ENCODE measurements around the gene CCDC107. TPM values are rescaled to one million over a fixed set of nuclear protein-coding genes. Genes with fewer than 3 reads are reported as not detected.

The CCDC107 gene
- total and polyA plus RNA-seq, 2 donors = 25.6 to 43.2 TPM

DNA sequence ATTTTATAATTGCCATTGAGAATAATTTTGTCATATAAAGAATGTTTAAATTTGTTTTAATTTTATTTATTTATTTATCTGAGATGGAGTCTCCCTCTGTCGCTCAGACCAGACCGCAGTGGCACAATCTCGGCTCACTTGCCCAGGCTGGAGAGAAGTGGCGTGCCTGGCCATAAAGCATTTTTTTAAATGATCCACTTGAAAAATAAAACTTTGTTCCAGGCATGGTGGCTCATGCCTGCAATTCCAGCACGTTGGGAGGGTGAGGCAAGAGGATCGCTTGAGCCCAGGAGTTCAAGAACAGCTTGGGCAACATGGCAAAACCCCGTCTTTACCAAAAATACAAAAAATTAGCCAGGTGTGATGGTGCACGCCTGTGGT lies 5.3 kb upstream of the CCDC107 start:
- DNase-seq (ENCODE audit: low read depth in 6 of 9, low spot score in 9 of 9) = no peak
- Histone ChIP-seq H3K4me1 (ENCODE audit: control insufficient read depth in 2 of 2, insufficient read depth in 2 of 2, low read length in 2 of 2) (peaks cover 37 to 66% of the 10 kb centered on the region in 2 donors), H3K9me3 (ENCODE audit: control insufficient read depth in 2 of 2, insufficient read depth in 1 of 2, low read length in 1 of 2) (no peaks in the 10 kb centered on the region), H3K27ac (ENCODE audit: low read depth in 1 of 2, low read length in 1 of 2) (no peak overlapping the region), H3K36me3 (ENCODE audit: control insufficient read depth in 2 of 2, insufficient read depth in 2 of 2, low read length in 1 of 2) (peaks cover 0 to 8% of the 10 kb centered on the region in 2 donors), H3K4me3 (ENCODE audit: low read length in 2 of 2) (no peak overlapping the region), H3K27me3 (ENCODE audit: control insufficient read depth in 2 of 2, insufficient read depth in 1 of 2, low read length in 1 of 2) (peaks cover 0 to 2% of the 10 kb centered on the region in 2 donors)
- WGBS = 97% methylated on average over 8 of the region's 8 CpGs

DNA sequence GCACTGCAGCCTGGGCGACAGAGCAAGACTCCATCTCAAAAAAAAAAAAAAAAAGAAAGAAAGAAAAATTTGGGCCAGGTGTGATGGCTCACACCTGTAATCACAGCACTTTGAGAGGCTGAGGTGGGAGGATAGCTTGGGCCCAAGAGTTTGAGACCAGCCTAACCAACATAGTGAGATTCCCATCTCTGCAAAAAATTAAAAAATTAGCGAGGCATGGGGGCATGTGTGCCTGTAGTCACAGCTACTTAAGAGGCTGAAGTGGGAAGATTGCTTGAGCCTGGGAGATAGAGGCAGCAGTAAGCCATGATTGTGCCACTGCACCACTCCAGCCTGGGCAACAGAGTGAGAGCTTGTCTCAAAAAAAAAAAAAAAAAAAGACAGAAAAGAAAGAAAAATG lies 4.5 kb upstream of the CCDC107 start:
- Histone ChIP-seq H3K4me3 (ENCODE audit: low read length in 2 of 2) (no peak overlapping the region), H3K4me1 (ENCODE audit: control insufficient read depth in 2 of 2, insufficient read depth in 2 of 2, low read length in 2 of 2) (peaks cover 29 to 60% of the 10 kb centered on the region in 2 donors), H3K36me3 (ENCODE audit: control insufficient read depth in 2 of 2, insufficient read depth in 2 of 2, low read length in 1 of 2) (peaks cover 0 to 7% of the 10 kb centered on the region in 2 donors), H3K9me3 (ENCODE audit: control insufficient read depth in 2 of 2, insufficient read depth in 1 of 2, low read length in 1 of 2) (no peaks in the 10 kb centered on the region), H3K27me3 (ENCODE audit: control insufficient read depth in 2 of 2, insufficient read depth in 1 of 2, low read length in 1 of 2) (peaks cover 0 to 2% of the 10 kb centered on the region in 2 donors), H3K27ac (ENCODE audit: low read depth in 1 of 2, low read length in 1 of 2) (no peak overlapping the region)
- no peak for DNase-seq (ENCODE audit: low read depth in 6 of 9, low spot score in 9 of 9)
- WGBS = 93% methylated on average over 2 of the region's 2 CpGs

GRCh38 chr9:35656348-35656747 lies 1.7 kb upstream of the CCDC107 start:
- peaks cover 0 to 2% of the 10 kb centered on the region in 2 donors for H3K27me3 ChIP-seq (ENCODE audit: control insufficient read depth in 2 of 2, insufficient read depth in 1 of 2, low read length in 1 of 2)
- no peak overlapping the region for H3K27ac ChIP-seq (ENCODE audit: low read depth in 1 of 2, low read length in 1 of 2)
- H3K36me3 ChIP-seq (ENCODE audit: control insufficient read depth in 2 of 2, insufficient read depth in 2 of 2, low read length in 1 of 2) = peaks cover 14% of the 10 kb centered on the region in 2 donors
- no peak overlapping the region for H3K4me3 ChIP-seq (ENCODE audit: low read length in 2 of 2)
- DNase-seq (ENCODE audit: low read depth in 6 of 9, low spot score in 9 of 9) = no peak
- no peaks in the 10 kb centered on the region for H3K9me3 ChIP-seq (ENCODE audit: control insufficient read depth in 2 of 2, insufficient read depth in 1 of 2, low read length in 1 of 2)
- WGBS = 79% methylated on average over 17 of the region's 17 CpGs
- H3K4me1 ChIP-seq (ENCODE audit: control insufficient read depth in 2 of 2, insufficient read depth in 2 of 2, low read length in 2 of 2) = peaks cover 40 to 64% of the 10 kb centered on the region in 2 donors

DNA sequence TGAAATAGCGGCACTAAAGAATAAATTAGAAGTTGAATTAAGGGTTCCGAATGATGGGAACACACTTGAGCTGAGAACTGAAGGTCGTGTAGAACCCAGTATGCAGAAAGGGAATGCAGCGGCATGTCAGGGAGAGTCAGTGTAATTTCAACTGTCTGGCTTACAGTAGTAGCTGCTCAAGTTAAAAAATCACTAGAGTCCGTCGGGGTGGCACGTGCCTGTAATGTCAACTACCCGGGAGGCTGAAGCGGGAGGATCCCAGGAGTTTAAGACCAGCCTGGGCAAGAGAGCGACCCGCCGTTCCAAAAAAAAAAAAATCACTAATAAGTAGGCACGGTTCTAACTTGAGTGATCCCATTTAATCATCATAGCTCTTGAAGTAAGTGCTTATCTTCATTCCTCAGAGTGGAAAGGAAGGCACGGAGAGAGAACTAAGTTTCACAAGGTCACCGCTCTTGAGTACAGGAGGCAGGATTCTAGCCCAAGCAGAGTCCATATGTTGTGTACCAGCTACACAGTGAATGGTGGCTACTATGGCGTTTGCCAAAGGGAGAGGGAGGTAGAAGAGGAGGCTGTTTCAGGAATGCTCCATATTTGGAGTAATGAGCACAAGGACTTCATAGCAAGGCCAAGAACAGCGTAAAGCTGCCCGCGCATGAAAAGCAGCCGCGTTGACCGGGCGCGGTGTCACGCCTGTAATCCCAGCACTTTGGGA lies 1.1 kb upstream of the CCDC107 start:
- no peaks in the 10 kb centered on the region for H3K9me3 ChIP-seq (ENCODE audit: control insufficient read depth in 2 of 2, insufficient read depth in 1 of 2, low read length in 1 of 2)
- DNase-seq (ENCODE audit: low read depth in 6 of 9, low spot score in 9 of 9) = peak in 1 of 9 donors; percentile 38
- H3K27ac ChIP-seq (ENCODE audit: low read depth in 1 of 2, low read length in 1 of 2) = peak overlapping the region; percentile 81 to 93
- WGBS = 39% methylated on average over 25 of the region's 25 CpGs
- H3K36me3 ChIP-seq (ENCODE audit: control insufficient read depth in 2 of 2, insufficient read depth in 2 of 2, low read length in 1 of 2) = peaks cover 15 to 19% of the 10 kb centered on the region in 2 donors
- H3K4me1 ChIP-seq (ENCODE audit: control insufficient read depth in 2 of 2, insufficient read depth in 2 of 2, low read length in 2 of 2) = peaks cover 41 to 64% of the 10 kb centered on the region in 2 donors
- H3K4me3 ChIP-seq (ENCODE audit: low read length in 2 of 2) = peak overlapping the region in 1 of 2 donors; percentile 88
- peaks cover 0 to 2% of the 10 kb centered on the region in 2 donors for H3K27me3 ChIP-seq (ENCODE audit: control insufficient read depth in 2 of 2, insufficient read depth in 1 of 2, low read length in 1 of 2)

DNA sequence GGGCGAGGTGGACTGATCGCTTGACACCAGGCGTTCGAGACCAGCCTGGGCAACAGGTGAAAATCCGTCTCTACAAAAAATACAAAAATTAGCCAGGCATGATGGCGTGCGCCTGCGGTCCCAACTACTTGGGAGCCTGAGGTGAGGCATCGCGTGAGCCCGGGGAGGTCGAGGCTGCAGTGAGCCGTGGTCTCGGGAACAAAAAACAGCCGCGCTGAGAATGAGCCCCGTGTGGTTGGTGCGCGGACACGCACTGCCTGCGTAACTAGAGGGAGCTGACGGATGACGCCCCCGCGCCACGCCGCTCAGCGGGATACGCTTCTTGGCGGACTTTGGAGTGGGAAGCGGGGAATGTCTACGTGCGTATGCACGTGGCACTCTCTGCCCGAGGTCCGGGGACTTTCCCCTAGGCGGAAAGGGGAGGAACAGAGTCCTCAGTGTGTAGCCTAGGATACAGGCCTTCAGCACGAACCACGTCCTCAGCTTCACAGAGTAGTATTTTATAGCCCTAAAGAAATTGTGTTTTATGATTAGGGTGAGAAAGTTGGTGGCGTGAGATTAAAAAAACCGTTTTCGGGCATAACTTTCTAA lies 451 bp upstream of the CCDC107 start, which contains the start of gene RMRP:
Gene RMRP, minus strand, starts transcription at position 474 of the 591 bp plus-strand sequence.
- H3K9me3 ChIP-seq (ENCODE audit: control insufficient read depth in 2 of 2, insufficient read depth in 1 of 2, low read length in 1 of 2) = no peaks in the 10 kb centered on the region
- WGBS = under 1% methylated on average over 42 of the region's 42 CpGs
- peaks cover 0 to 2% of the 10 kb centered on the region in 2 donors for H3K27me3 ChIP-seq (ENCODE audit: control insufficient read depth in 2 of 2, insufficient read depth in 1 of 2, low read length in 1 of 2)
- H3K4me3 ChIP-seq (ENCODE audit: low read length in 2 of 2) = peak within 1 kb of the TSS; percentile 64 to 88
- peaks cover 42 to 65% of the 10 kb centered on the region in 2 donors for H3K4me1 ChIP-seq (ENCODE audit: control insufficient read depth in 2 of 2, insufficient read depth in 2 of 2, low read length in 2 of 2)
- DNase-seq (ENCODE audit: low read depth in 6 of 9, low spot score in 9 of 9) = peak; percentile 77 to 95 (median 81)
- H3K27ac ChIP-seq (ENCODE audit: low read depth in 1 of 2, low read length in 1 of 2) = peak within 1 kb of the TSS; percentile 93 to 95
- H3K36me3 ChIP-seq (ENCODE audit: control insufficient read depth in 2 of 2, insufficient read depth in 2 of 2, low read length in 1 of 2) = peaks cover 16 to 20% of the 10 kb centered on the region in 2 donors

GRCh38 chr9:35658968-35659220 lies 802 bp downstream of the CCDC107 start:
- Histone ChIP-seq H3K36me3 (ENCODE audit: control insufficient read depth in 2 of 2, insufficient read depth in 2 of 2, low read length in 1 of 2) (peaks cover 16 to 25% of the 10 kb centered on the region in 2 donors), H3K4me3 (ENCODE audit: low read length in 2 of 2) (peak overlapping the region; percentile 64 to 88), H3K9me3 (ENCODE audit: control insufficient read depth in 2 of 2, insufficient read depth in 1 of 2, low read length in 1 of 2) (no peaks in the 10 kb centered on the region), H3K4me1 (ENCODE audit: control insufficient read depth in 2 of 2, insufficient read depth in 2 of 2, low read length in 2 of 2) (peaks cover 49 to 74% of the 10 kb centered on the region in 2 donors), H3K27me3 (ENCODE audit: control insufficient read depth in 2 of 2, insufficient read depth in 1 of 2, low read length in 1 of 2) (peaks cover 0 to 2% of the 10 kb centered on the region in 2 donors), H3K27ac (ENCODE audit: low read depth in 1 of 2, low read length in 1 of 2) (peak overlapping the region; percentile 93 to 95)
- DNase-seq (ENCODE audit: low read depth in 6 of 9, low spot score in 9 of 9) = no peak
- WGBS = 5% methylated on average over 2 of the region's 2 CpGs

DNA sequence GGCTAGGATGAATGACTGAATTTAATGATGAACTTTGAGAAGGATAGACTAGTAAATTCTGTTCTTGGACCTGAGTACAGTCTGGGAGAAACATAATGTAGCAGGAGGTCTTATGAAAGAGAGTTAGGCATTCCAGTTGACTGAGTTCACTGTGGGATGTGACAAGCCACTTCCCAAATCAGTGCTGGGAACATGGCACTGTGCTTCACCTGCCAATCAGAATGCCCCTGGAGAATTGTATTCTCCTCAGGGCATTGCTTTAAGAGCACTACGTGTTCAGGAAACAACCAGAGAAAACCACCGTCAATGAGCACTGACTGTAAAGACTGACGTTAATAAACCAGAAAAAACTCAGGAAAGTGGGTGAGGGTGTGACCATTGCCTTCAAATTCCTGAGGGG lies 1.2 kb downstream of the CCDC107 start:
- 86% methylated on average over 3 of the region's 3 CpGs for WGBS
- H3K27ac ChIP-seq (ENCODE audit: low read depth in 1 of 2, low read length in 1 of 2) = peak overlapping the region in 1 of 2 donors; percentile 93
- DNase-seq (ENCODE audit: low read depth in 6 of 9, low spot score in 9 of 9) = no peak

GRCh38 chr9:35660966-35661415 lies 2.9 kb downstream of the CCDC107 start:
- Histone ChIP-seq H3K27me3 (ENCODE audit: control insufficient read depth in 2 of 2, insufficient read depth in 1 of 2, low read length in 1 of 2) (peaks cover 0 to 2% of the 10 kb centered on the region in 2 donors), H3K4me1 (ENCODE audit: control insufficient read depth in 2 of 2, insufficient read depth in 2 of 2, low read length in 2 of 2) (peaks cover 53 to 88% of the 10 kb centered on the region in 2 donors), H3K27ac (ENCODE audit: low read depth in 1 of 2, low read length in 1 of 2) (peak overlapping the region in 1 of 2 donors; percentile 10), H3K4me3 (ENCODE audit: low read length in 2 of 2) (no peak overlapping the region), H3K36me3 (ENCODE audit: control insufficient read depth in 2 of 2, insufficient read depth in 2 of 2, low read length in 1 of 2) (peaks cover 16 to 25% of the 10 kb centered on the region in 2 donors), H3K9me3 (ENCODE audit: control insufficient read depth in 2 of 2, insufficient read depth in 1 of 2, low read length in 1 of 2) (peaks cover 0 to 4% of the 10 kb centered on the region in 2 donors)
- no peak for DNase-seq (ENCODE audit: low read depth in 6 of 9, low spot score in 9 of 9)
- WGBS = 86% methylated on average over 9 of the region's 9 CpGs

More for the DNA sequence above, 1.2 kb downstream of the CCDC107 start:
- H3K4me3 ChIP-seq (ENCODE audit: low read length in 2 of 2) = peak overlapping the region; percentile 64 to 88
- peaks cover 47 to 78% of the 10 kb centered on the region in 2 donors for H3K4me1 ChIP-seq (ENCODE audit: control insufficient read depth in 2 of 2, insufficient read depth in 2 of 2, low read length in 2 of 2)
- no peaks in the 10 kb centered on the region for H3K9me3 ChIP-seq (ENCODE audit: control insufficient read depth in 2 of 2, insufficient read depth in 1 of 2, low read length in 1 of 2)
- H3K36me3 ChIP-seq (ENCODE audit: control insufficient read depth in 2 of 2, insufficient read depth in 2 of 2, low read length in 1 of 2) = peaks cover 16 to 25% of the 10 kb centered on the region in 2 donors
- peaks cover 0 to 2% of the 10 kb centered on the region in 2 donors for H3K27me3 ChIP-seq (ENCODE audit: control insufficient read depth in 2 of 2, insufficient read depth in 1 of 2, low read length in 1 of 2)

DNA sequence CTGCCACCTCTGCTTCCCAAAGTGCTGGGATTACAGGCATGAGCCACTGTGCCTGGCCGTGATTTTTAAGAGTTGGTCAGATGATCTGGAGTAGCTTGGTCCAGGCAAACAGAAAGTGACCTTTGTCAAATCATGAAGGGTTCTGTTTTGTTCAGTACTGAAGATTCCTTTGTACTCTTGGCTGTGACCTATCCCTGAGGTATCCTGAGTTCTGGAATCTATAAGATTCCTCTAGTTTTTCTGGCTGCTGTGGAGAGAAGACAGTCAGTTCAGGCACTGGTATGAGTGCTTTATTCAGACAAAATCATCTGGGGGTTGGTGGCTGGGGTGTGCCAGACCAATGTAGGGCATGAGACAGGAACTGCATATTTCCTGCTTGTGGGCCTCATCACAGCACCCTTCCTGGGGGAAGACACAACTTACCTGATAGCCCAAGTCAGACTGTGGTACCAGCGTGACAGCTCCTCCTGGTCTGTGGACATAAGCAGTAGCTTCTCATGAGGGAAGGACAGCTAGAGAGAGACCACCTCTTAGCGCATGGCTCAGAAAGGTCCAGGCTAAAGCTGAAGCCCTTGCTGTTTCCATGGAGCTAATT lies 3.8 kb downstream of the CCDC107 start:
- H3K9me3 ChIP-seq (ENCODE audit: control insufficient read depth in 2 of 2, insufficient read depth in 1 of 2, low read length in 1 of 2) = peaks cover 0 to 4% of the 10 kb centered on the region in 2 donors
- peak overlapping the region; percentile 79 for H3K27ac ChIP-seq (ENCODE audit: low read depth in 1 of 2, low read length in 1 of 2)
- WGBS = 68% methylated on average over 3 of the region's 3 CpGs
- H3K27me3 ChIP-seq (ENCODE audit: control insufficient read depth in 2 of 2, insufficient read depth in 1 of 2, low read length in 1 of 2) = peaks cover 0 to 2% of the 10 kb centered on the region in 2 donors
- DNase-seq (ENCODE audit: low read depth in 6 of 9, low spot score in 9 of 9) = peak in 2 of 9 donors; percentile 51 to 76
- peaks cover 16 to 25% of the 10 kb centered on the region in 2 donors for H3K36me3 ChIP-seq (ENCODE audit: control insufficient read depth in 2 of 2, insufficient read depth in 2 of 2, low read length in 1 of 2)
- peaks cover 59 to 89% of the 10 kb centered on the region in 2 donors for H3K4me1 ChIP-seq (ENCODE audit: control insufficient read depth in 2 of 2, insufficient read depth in 2 of 2, low read length in 2 of 2)
- peak overlapping the region; percentile 0 to 22 for H3K4me3 ChIP-seq (ENCODE audit: low read length in 2 of 2)

Measured in thymus (tissue), 11 donors.